Astrocyte (in vitro differentiated cells and primary cell): ENCODE data around the gene PTPRD.

ENCODE experiments used
- EZH2 ChIP-seq: IDR thresholded peaks from 2 replicates; pipeline ENCODE4 v1.6.1; 2012; ENCODE audit warnings: mild to moderate bottlenecking, low read length, inconsistent platforms; ENCODE audit not compliant: insufficient read depth
- TF ChIP-seq, protein P1 (sequence below): IDR thresholded peaks from 2 replicates; pipeline ENCODE4 v1.5.1; 2011; ENCODE audit warnings: low read depth, mild to moderate bottlenecking, inconsistent platforms, low read length, moderate library complexity; ENCODE audit not compliant: insufficient read depth

DNA sequence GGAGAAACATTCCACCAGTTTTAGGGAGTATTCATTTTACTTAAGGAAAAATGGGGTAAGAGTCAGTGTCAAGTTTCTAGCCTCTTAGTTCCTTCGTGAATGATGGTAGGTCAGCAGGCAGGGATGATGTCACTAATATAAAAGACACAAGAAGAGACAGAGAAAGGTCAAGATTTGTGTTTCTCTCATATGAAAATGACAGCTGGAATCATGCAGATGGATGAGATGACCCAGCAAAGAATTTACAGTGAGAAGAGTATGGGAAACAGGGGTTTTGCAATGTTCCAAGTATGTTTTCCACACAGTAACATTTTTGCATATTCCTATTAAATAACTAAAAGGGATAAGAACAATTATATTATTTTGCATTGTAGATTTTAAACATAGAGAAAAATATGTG lies 2063.6 kb downstream of the PTPRD start:
- TF ChIP-seq EZH2: no peak
- TF ChIP-seq, protein P1, sequence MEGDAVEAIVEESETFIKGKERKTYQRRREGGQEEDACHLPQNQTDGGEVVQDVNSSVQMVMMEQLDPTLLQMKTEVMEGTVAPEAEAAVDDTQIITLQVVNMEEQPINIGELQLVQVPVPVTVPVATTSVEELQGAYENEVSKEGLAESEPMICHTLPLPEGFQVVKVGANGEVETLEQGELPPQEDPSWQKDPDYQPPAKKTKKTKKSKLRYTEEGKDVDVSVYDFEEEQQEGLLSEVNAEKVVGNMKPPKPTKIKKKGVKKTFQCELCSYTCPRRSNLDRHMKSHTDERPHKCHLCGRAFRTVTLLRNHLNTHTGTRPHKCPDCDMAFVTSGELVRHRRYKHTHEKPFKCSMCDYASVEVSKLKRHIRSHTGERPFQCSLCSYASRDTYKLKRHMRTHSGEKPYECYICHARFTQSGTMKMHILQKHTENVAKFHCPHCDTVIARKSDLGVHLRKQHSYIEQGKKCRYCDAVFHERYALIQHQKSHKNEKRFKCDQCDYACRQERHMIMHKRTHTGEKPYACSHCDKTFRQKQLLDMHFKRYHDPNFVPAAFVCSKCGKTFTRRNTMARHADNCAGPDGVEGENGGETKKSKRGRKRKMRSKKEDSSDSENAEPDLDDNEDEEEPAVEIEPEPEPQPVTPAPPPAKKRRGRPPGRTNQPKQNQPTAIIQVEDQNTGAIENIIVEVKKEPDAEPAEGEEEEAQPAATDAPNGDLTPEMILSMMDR: no peak
